HG03378 (cell line): Measurements from ENCODE around the gene CDK11B.
"Not testable (repeated sequence)": the region's sequence is repeated elsewhere in the genome, so short reads cannot be mapped to it uniquely, and the experiment has no call there.

Experiments
- ATAC-seq: cut with Tn5 transposase; IDR thresholded peaks from one replicate; pipeline ENCODE4 v1.9.1; 2021; ENCODE audit warnings: mild to moderate bottlenecking, moderate library complexity; ENCODE audit not compliant: unreplicated experiment

CDK11B gene

DNA sequence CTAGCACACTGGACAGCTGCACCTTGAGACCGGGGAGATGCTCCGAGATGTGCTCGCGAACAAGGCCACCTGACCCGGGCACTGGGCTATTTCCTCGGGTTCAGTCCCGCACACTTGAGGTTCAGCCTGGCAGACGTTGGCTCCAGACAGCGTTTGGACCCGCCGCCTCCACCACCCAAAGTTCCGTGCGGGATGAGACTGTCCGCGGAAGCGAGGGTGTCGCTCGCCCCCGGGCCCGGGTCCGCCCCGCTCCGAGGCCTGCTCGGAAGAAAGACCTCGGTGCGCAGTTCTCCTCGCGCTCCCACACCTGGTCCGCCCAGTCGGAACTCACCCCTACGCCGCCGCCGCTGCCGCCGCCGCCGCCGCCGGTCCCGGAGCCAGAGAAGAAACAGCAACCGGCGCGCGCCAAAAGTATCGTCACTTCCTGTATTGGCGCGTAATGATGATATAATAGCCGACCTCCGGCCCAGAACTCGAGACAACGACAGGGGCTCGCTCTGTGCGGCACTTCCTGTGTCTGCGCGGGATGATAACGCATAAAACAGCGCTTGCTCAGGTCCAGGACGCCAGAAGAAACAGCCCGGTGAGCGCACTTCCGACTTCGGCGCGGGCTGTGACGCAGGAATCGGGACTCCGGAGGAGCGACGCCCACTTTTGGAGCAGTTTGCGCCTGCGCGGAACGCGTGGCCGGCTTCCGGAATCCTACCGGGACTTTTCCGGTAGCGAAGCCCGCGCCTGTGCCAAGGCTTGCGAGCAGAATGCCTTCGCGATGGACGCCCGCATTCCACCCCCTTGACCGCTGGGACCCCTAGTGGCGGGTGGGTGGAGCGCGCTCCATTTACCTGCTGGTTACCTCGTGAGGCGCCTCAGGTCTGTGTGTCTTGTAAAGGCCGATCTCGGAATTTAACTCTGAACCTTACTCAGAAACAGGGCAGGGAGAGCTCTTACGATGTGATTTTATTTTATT lies at the start of gene CDK11B:
CDK11B (minus strand) TSS at position 422 of the 967 bp plus-strand sequence. CDS start 1,519 bp downstream, outside the sequence.
- peak; percentile 72 for ATAC-seq

DNA sequence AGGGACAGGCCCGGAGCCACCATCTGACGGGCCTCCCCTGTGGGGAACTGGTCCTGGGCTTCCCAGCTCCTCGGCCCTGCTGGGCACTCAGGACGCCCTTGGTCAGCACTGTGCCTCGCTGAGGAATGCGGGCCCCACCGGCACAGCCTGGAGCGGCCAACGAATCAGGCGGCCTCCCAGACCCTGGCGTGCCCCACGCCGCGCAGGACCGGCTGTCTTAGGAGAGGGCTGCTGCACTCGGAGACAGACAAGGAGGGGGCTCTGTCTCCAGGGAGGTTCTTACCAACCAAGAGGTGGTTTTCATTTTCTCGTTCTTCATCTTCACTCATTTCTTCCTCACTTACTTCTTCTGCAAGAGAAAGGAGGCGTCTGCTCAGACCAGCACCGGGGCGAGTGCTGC lies 49.1 kb upstream of the CDK11B start:
- ATAC-seq, result not testable (repeated sequence)

DNA sequence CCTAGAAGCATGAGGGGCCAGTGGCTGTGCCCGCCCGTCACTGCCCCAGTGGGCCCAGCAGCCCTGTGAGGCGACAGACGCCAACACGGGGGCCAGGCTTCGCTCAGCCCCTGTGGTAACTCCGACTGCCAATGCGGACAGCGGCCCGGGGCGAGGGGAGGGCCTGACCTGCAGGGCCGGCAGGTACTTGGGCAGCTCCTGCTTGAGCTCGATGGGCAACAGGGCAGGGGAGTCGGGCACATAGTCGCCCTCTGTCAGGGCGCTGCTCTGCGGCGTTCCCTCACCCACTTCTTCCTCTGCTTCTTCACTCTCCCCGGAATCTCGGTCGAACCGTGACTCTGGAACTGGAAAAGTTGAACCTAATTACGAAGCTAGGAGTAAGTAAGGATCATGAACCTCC lies 48.4 kb upstream of the CDK11B start:
- ATAC-seq, result not testable (repeated sequence)

DNA sequence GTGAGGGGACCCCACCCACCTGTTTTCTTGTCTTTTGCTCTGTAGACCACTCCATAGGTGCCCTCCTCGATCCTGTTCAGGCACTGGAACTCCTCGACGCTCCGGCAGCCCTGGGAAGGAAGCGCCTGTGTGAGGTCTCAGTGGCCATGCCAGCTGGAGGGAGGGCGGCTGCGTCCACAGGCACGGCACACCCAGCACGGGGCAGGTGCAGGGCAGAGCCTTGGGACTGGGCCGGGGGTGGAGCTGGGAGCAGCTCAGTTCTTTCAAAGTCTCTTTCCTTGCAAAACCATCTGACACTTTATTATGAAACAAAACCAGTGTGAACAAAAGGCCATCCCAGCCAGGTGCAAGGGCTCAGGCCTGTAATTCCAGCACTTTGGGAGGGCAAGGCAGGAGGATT lies 46.8 kb upstream of the CDK11B start:
- ATAC-seq, result not testable (repeated sequence)

- ATAC-seq, result not testable (repeated sequence)
Observed at GRCh38 chr1:1704284-1704957, 45.6 kb upstream of the CDK11B start.

DNA sequence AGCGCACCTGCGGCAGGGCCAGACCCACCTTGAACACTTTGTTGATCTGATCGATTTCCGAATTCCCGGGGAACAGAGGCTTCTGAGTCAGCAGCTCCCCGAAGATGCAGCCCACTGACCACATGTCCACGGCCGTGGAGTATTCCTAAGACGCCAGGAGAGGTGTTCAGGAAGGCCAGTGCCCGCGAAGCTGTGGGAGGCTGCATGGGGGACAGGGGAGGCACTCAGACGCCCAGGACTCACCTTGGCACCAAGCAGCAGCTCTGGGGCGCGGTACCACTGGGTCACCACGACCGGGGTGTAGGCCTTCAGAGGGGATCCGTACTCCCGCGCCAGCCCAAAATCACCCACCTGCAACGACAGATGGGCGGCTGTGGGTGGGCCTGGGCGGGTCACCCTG lies 45.0 kb upstream of the CDK11B start:
- no peak for ATAC-seq

- not testable (repeated sequence) for ATAC-seq
Observed at GRCh38 chr1:1702506-1702905, 43.7 kb upstream of the CDK11B start.

- ATAC-seq, result not testable (repeated sequence)
Observed at GRCh38 chr1:1700557-1700956, 41.8 kb upstream of the CDK11B start.

- ATAC-seq, result not testable (repeated sequence)
Observed at GRCh38 chr1:1700067-1700466, 41.3 kb upstream of the CDK11B start.

GRCh38 chr1:1699061-1699460 lies 40.3 kb upstream of the CDK11B start:
- ATAC-seq, result not testable (repeated sequence)

DNA sequence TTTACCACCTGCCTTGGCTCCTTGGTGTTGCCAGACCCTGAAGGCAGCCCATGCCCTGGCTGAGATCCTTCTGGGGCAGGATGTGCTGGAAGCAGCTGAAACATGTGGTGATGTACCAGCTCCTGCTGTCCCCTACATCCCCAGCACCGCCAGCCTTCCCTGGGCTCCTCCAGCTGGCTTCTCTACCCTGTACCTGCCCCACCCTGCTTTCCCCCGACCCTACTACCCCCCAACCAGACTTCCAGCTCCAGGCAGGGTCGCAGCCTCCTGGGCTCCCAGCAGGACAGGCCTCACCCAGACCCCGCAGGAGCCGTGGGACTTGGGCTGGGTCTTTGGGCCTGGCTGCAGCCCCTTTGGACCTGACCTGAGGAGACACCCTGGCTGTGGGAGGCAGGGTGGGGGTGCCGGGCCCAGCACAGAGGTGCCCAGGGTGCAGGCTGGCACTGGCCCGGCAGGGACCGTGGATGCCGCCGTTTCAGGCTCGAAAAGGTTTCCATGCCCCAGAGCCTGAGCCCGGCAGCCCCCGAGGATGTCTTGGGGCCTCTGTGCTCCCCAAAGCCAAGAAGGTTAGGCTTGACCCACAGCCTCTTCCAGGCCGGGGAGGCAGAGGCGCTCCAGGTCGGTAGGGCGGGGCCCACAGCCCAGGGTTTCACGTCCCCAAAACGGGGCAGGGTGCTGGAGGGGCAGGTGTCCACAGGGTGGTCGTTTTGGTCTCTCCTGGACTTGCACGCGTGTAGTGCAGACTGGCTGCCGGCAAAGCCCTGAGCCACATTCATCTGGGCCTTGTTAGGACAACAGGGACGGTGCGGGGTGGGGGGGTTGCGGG lies 38.8 kb upstream of the CDK11B start:
- ATAC-seq, result not testable (repeated sequence)

GRCh38 chr1:1696431-1697357 lies 37.9 kb upstream of the CDK11B start:
- not testable (repeated sequence) for ATAC-seq

- peak; percentile 61 for ATAC-seq
Observed at GRCh38 chr1:1692714-1693647, 34.2 kb upstream of the CDK11B start, which contains the start of gene SLC35E2B. Gene SLC35E2B (minus strand): TSS chr1:1692795. CDS start chr1:1676699, 16,096 bp downstream.

DNA sequence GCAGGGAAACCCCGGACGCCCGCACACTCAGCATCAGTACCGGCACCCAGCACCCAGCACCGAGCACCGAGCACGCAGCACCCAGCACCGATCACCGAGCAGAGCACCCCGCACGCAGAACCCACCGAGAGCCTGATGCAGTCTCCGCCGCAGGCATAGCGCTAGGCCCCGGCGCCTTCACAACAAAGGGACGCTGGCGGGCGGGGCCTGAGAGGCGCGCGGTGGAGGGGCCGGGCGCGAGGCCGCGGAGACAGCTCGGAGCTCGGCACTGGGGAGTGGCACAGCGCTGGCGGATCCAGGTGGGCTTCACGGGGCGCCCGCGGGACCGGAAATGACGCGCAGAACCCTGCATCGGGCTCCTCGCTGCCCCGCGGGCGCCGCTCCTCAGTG lies 33.5 kb upstream of the CDK11B start:
- ATAC-seq, result peak; percentile 24

- ATAC-seq, result not testable (repeated sequence)
Observed at GRCh38 chr1:1691443-1691842, 32.6 kb upstream of the CDK11B start.

DNA sequence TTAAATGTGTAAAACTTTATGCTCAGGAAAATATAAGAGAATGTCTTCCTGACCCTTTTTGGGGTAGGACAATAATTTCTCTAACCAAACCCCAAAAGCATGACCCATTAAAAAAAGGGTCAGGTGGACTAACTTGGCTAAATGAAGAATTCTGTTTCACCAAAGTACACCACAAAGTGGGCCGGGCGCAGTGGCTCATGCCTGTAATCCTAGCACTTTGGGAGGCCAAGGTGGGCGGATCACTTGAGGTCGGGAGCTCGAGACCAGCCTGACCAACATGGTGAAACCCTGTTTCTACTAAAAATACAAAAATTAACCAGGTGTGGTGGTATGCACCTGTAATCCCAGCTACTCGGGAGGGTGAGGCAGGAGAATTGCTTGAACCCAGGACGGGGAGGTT lies 30.7 kb upstream of the CDK11B start:
- not testable (repeated sequence) for ATAC-seq

DNA sequence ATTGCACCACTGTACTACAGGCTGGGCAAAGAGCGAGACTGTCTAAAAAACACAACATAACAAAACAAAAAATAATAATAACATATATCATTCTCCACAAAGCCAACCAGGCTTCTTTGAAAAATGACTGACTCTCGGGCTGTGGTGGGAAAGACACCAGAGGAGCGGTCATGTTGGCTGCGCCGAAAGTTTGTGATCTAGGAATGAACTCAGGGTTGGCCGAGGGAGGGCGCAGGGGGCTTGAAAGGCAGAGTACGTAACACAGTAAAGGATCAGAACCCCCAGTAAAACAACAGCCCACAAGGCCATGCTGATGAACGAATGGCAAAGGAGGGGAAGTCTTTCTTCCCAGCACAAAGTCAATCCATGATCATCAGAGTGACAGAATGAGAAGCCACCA lies 29.0 kb upstream of the CDK11B start:
- ATAC-seq, result no peak

DNA sequence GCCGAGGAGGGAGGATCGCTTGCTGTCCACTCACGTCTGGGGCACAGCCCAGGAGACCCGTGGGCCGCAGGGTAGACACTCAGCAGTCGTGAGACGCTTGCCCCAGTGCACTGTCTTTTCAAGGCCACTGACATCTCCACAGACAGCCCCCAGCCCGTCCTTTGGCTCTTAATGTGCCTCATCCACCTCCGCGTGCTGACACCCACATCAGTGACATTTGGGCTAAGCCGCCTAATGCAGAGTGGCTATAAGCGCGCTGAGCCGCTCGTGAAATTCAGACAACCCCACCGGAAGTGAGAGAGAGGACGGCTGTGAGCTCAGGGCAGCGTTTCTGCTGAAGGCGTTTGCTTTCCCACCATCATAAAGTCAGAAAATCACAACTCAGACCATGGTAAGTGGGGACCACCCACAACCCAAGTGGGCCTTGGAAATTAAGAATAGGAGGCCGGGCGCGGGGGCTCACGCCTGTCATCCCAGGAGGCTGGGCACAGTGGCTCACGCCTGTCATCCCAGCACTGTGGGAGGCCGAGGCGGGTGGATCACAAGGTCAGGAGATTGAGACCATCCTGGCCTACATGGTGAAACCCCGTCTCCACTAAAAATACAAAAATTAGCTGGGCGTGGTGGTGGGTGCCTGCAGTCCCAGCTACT lies 25.4 kb upstream of the CDK11B start:
- no peak for ATAC-seq
